Measurements from ENCODE around the gene DSG4. TPM values are rescaled to one million over a fixed set of nuclear protein-coding genes. Genes with fewer than 3 reads are reported as not detected.

The DSG4 gene
- total RNA-seq, 4 donors from 2014 or later = not detected

- no peaks in the 10 kb centered on the region for H3K9me3 ChIP-seq
- H3K4me3 ChIP-seq = no peak overlapping the region
- TF ChIP-seq EP300 (IDR thresholded peaks at IDR 0.05; ENCODE audit: low read depth) (no peak), POLR2A (IDR thresholded peaks at IDR 0.05) (no peak), POLR2AphosphoS5 (IDR thresholded peaks at IDR 0.05) (no peak), CTCF (IDR thresholded peaks at IDR 0.05) (no peak)
- no peak for DNase-seq
- intact Hi-C loops (cut with DNase I; ENCODE audit: low total_unique reads) (no loop called here), in situ Hi-C loops (cut with MboI; ENCODE audit: low pct_ligation_motif_present in 1 of 4, low pct_unique_long_range_greater_than_20kb in 1 of 4, low sequenced_read_pairs in 3 of 4) (loop anchor here in 1 of 4 donors (25.0 kb wide), 1 partner anchor 320 kb away; no protein-coding TSS in a partner anchor)
- H3K36me3 ChIP-seq = no peaks in the 10 kb centered on the region
- H3K27me3 ChIP-seq = no peaks in the 10 kb centered on the region
- no peaks in the 10 kb centered on the region for H3K4me1 ChIP-seq
- no peak overlapping the region for H3K27ac ChIP-seq
- 74 to 88% methylated on average over 2 to 3 of the region's 3 CpGs for WGBS, 2 donors (ENCODE audit: low coverage in 1 of 2)
Observed at GRCh38 chr18:31407649-31408048, 31.1 kb downstream of the DSG4 start.

GRCh38 chr18:31409276-31409675, 32.7 kb downstream of the DSG4 start:
- Histone ChIP-seq H3K27me3 (no peaks in the 10 kb centered on the region), H3K9me3 (no peaks in the 10 kb centered on the region), H3K27ac (no peak overlapping the region), H3K4me1 (no peaks in the 10 kb centered on the region), H3K4me3 (no peak overlapping the region), H3K36me3 (no peaks in the 10 kb centered on the region)
- in situ Hi-C loops (cut with MboI; ENCODE audit: low pct_ligation_motif_present in 1 of 4, low pct_unique_long_range_greater_than_20kb in 1 of 4, low sequenced_read_pairs in 3 of 4) (loop anchor here in 1 of 4 donors (25.0 kb wide), 1 partner anchor 322 kb away; no protein-coding TSS in a partner anchor), intact Hi-C loops (cut with DNase I; ENCODE audit: low total_unique reads) (no loop called here)
- no peak for DNase-seq
- 54% methylated on average over 4 of the region's 4 CpGs; no CpG with 5 or more reads in 1 of the 2 donors for WGBS, 2 donors (ENCODE audit: low coverage in 1 of 2)
- TF ChIP-seq EP300 (IDR thresholded peaks at IDR 0.05; ENCODE audit: low read depth) = no peak
- TF ChIP-seq POLR2AphosphoS5 (IDR thresholded peaks at IDR 0.05) = no peak
- no peak for TF ChIP-seq POLR2A (IDR thresholded peaks at IDR 0.05)
- TF ChIP-seq CTCF (IDR thresholded peaks at IDR 0.05) = no peak

- no peaks in the 10 kb centered on the region for H3K36me3 ChIP-seq
- no peak for DNase-seq
- no peak for TF ChIP-seq POLR2A (IDR thresholded peaks at IDR 0.05)
- no peak for TF ChIP-seq POLR2AphosphoS5 (IDR thresholded peaks at IDR 0.05)
- TF ChIP-seq CTCF (IDR thresholded peaks at IDR 0.05) = no peak
- no peak for TF ChIP-seq EP300 (IDR thresholded peaks at IDR 0.05; ENCODE audit: low read depth)
- no peak overlapping the region for H3K4me3 ChIP-seq
- no peaks in the 10 kb centered on the region for H3K27me3 ChIP-seq
- in situ Hi-C loops (cut with MboI; ENCODE audit: low pct_ligation_motif_present in 1 of 4, low pct_unique_long_range_greater_than_20kb in 1 of 4, low sequenced_read_pairs in 3 of 4) = loop anchor here in 1 of 4 donors (25.0 kb wide), 1 partner anchor 324 kb away; no protein-coding TSS in a partner anchor
- 76 to 83% methylated on average over 14 to 37 of the region's 37 CpGs for WGBS, 2 donors (ENCODE audit: low coverage in 1 of 2)
- no peak overlapping the region for H3K27ac ChIP-seq
- no peaks in the 10 kb centered on the region for H3K9me3 ChIP-seq
- intact Hi-C loops (cut with DNase I; ENCODE audit: low total_unique reads) = no loop called here
- no peaks in the 10 kb centered on the region for H3K4me1 ChIP-seq
Observed at GRCh38 chr18:31410716-31411483, 34.3 kb downstream of the DSG4 start.

- in situ Hi-C loops (cut with MboI; ENCODE audit: low pct_ligation_motif_present in 1 of 4, low pct_unique_long_range_greater_than_20kb in 1 of 4, low sequenced_read_pairs in 3 of 4) = loop anchor here in 1 of 4 donors (25.0 kb wide), 1 partner anchor 326 kb away; no protein-coding TSS in a partner anchor
- no peaks in the 10 kb centered on the region for H3K36me3 ChIP-seq
- H3K4me3 ChIP-seq = no peak overlapping the region
- no peaks in the 10 kb centered on the region for H3K9me3 ChIP-seq
- intact Hi-C loops (cut with DNase I; ENCODE audit: low total_unique reads) = no loop called here
- no peaks in the 10 kb centered on the region for H3K27me3 ChIP-seq
- no peak for DNase-seq
- 86 to 100% methylated on average over 3 to 6 of the region's 6 CpGs for WGBS, 2 donors (ENCODE audit: low coverage in 1 of 2)
- TF ChIP-seq CTCF (IDR thresholded peaks at IDR 0.05) = no peak
- TF ChIP-seq EP300 (IDR thresholded peaks at IDR 0.05; ENCODE audit: low read depth) = no peak
- TF ChIP-seq POLR2A (IDR thresholded peaks at IDR 0.05) = no peak
- TF ChIP-seq POLR2AphosphoS5 (IDR thresholded peaks at IDR 0.05) = no peak
- no peak overlapping the region for H3K27ac ChIP-seq
- no peaks in the 10 kb centered on the region for H3K4me1 ChIP-seq
Observed at GRCh38 chr18:31413137-31413536, 36.6 kb downstream of the DSG4 start.

Measured in transverse colon (tissue), 4 donors.